GM13977 (cell line): ENCODE data around the gene GRIK4.

Experiments
- DNase-seq: peaks from one replicate; pipeline ENCODE4 v3.0.0; 2012; ENCODE audit warnings: low spot score
- in situ Hi-C: fragments of 300-500 bp; cut with MboI; formaldehyde crosslinking; loops from one replicate; pipeline ENCODE4 v1.12.0; 2022; ENCODE audit warnings: low sequenced_read_pairs, low pct_unique_long_range_greater_than_20kb, mixed read lengths, inconsistent platforms; ENCODE audit not compliant: unreplicated experiment
- TF ChIP-seq, protein P1 (sequence below): IDR thresholded peaks from 2 replicates; pipeline ENCODE4 v1.5.1; 2012; ENCODE audit warnings: mild to moderate bottlenecking, control low read depth; ENCODE audit not compliant: insufficient read depth; ENCODE audit errors: extremely low read depth, missing control alignments

Gene GRIK4

DNA sequence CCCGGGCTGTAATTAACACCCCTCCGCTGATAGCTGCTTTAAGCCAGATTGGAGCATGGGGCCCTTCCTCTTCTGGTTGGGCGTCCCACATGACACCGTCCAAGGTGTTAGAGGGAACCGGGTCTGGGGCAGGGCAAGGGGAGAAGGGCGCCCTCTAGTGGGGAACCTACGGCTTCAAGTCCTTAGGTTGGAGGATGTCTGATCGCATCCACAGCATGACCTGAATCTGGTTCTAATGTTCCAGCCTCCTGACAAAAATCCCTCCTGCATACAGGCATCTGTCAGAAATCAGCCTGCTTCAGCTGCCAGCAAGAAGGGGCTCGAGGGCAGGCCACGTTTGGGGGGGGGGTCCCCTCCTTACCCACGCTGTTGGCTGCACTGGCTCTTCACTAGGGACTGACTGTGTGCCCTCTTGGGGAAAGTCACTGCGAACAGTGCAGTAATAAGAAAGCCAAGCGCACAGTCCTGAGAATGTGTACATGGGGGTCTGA is 418.2 kb downstream of the GRIK4 start:
- TF ChIP-seq, protein P1, sequence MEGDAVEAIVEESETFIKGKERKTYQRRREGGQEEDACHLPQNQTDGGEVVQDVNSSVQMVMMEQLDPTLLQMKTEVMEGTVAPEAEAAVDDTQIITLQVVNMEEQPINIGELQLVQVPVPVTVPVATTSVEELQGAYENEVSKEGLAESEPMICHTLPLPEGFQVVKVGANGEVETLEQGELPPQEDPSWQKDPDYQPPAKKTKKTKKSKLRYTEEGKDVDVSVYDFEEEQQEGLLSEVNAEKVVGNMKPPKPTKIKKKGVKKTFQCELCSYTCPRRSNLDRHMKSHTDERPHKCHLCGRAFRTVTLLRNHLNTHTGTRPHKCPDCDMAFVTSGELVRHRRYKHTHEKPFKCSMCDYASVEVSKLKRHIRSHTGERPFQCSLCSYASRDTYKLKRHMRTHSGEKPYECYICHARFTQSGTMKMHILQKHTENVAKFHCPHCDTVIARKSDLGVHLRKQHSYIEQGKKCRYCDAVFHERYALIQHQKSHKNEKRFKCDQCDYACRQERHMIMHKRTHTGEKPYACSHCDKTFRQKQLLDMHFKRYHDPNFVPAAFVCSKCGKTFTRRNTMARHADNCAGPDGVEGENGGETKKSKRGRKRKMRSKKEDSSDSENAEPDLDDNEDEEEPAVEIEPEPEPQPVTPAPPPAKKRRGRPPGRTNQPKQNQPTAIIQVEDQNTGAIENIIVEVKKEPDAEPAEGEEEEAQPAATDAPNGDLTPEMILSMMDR, result peak; percentile 75
- DNase-seq, result peak; percentile 70
- in situ Hi-C loops, result loop anchor here (25.0 kb wide), 1 partner anchor 417 kb away; the partner anchor contains the start of gene GRIK4

- in situ Hi-C loops, result loop anchor here (25.0 kb wide), 1 partner anchor 419 kb away; the partner anchor contains the start of gene GRIK4
- no peak for DNase-seq
- TF ChIP-seq, protein P1, result peak; percentile 19
Measured at GRCh38 chr11:120931057-120931779, 419.7 kb downstream of the GRIK4 start.

DNA sequence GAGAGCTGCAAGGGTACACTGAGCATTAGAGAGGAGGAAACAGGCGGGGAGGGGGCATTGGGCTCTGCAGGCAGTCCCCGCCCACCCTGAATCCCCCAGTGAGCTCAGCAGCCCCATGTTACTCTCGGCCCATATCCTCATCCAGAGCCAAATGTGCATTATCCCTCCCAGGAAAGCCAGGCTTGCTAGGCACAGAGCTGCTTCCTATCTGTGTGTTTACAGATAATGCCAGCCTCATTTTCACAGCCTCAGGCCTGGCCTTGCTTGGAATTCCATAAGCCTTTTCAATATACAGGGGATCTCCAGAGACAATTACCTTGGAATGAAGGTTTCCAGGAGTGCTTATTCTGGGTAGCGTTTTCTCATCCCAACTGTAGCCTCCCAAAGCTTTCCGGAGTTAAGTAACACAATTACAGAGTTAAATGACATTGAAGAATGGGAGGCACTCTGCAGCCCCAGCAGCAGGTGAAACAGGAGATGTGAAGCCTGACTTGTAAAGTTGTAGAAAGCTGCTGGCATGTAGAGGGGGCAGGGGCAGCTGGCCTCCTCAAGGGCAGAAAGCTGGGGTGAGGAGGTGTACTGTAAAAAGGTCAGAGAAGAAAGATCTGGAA is 420.9 kb downstream of the GRIK4 start:
- no peak for DNase-seq
- TF ChIP-seq, protein P1, result no peak
- in situ Hi-C loops, result loop anchor here (25.0 kb wide), 1 partner anchor 420 kb away; the partner anchor contains the start of gene GRIK4

DNA sequence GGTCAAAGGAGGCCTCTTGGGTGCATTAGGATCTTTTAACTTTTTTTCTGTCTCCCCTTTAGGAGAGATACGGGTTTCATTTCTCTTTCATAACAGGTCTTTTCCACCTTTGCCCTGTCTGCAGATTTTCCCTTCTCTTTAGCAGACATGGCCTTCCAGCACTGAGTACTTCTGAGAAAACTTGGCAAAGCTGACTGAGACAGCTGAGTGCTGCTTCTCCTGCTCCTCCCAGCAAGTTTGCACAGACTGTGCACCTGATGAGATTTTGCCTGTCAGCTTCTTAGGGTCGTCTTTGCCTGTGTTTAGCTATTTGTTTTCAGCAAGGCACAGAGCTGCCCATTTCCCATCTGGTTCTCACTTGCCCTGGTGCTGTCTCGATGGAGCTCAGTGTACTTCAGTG is 424.8 kb downstream of the GRIK4 start:
- in situ Hi-C loops, result loop anchor here (25.0 kb wide), 1 partner anchor 424 kb away; the partner anchor contains the start of gene GRIK4
- no peak for DNase-seq
- TF ChIP-seq, protein P1, result no peak

GRCh38 chr11:120937501-120937900 is 426.0 kb downstream of the GRIK4 start:
- no peak for DNase-seq
- TF ChIP-seq, protein P1, result no peak

GRCh38 chr11:120938260-120938659 is 426.7 kb downstream of the GRIK4 start:
- no peak for DNase-seq
- in situ Hi-C loops, result loop anchor here (25.0 kb wide), 1 partner anchor 426 kb away; the partner anchor contains the start of gene GRIK4
- TF ChIP-seq, protein P1, result no peak

More at GRCh38 chr11:120937501-120937900, 426.0 kb downstream of the GRIK4 start:
- in situ Hi-C loops, result loop anchor here (25.0 kb wide), 1 partner anchor 425 kb away; the partner anchor contains the start of gene GRIK4
